Measurements from ENCODE around the gene SLC29A3.

DNA sequence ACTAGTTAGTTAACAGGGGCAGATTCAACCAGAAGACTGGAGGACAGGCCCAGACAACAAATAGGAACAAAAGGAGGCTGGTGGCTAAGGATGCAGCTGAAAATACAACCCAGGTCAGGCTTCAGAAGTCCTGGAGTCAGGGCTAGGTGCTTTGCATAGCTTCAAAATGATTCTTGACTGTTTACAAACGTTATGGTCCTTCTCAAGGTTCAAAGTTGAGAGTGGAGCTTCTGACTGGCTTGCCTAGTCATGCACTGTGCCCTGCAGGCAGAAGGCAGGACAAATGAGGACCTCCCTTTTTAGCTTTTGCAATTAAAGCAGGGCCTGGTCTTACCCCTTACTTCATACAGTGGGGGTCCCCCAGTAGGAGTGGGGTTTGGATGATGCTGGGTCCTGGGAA is 73.2 kb downstream of the SLC29A3 start:
- TF ChIP-seq CEBPB (IDR thresholded peaks at IDR 0.05) (no peak), CREB1 (IDR thresholded peaks at IDR 0.05; ENCODE audit: low read depth) (no peak), YY1 (IDR thresholded peaks at IDR 0.05; ENCODE audit: low read depth) (no peak), EP300 (IDR thresholded peaks at IDR 0.05; ENCODE audit: borderline replicate concordance) (no peak), TEAD4 (IDR thresholded peaks at IDR 0.05) (no peak), TAF1 (IDR thresholded peaks at IDR 0.05; ENCODE audit: low read depth) (no peak), ZBTB7A (IDR thresholded peaks at IDR 0.05; ENCODE audit: low read depth) (no peak), RAD21 (IDR thresholded peaks at IDR 0.05; ENCODE audit: low read depth) (no peak), REST (IDR thresholded peaks at IDR 0.05; ENCODE audit: low read depth) (no peak), NFIC (IDR thresholded peaks at IDR 0.05) (no peak), EGR1 (IDR thresholded peaks at IDR 0.05) (no peak)
- TF ChIP-seq, protein P1, sequence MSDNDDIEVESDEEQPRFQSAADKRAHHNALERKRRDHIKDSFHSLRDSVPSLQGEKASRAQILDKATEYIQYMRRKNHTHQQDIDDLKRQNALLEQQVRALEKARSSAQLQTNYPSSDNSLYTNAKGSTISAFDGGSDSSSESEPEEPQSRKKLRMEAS (IDR thresholded peaks at IDR 0.05), result no peak

Data from Ishikawa (cell line).